Activated CD4-positive, CD25-positive, alpha-beta regulatory T cell treated with anti-CD3 and anti-CD28 coated beads, Interleukin-2, amount 50 U/mL, for 72 hours (primary cell): ENCODE measurements around the gene COPZ1.

Experiments
- DNase-seq: peaks from one replicate; pipeline ENCODE4 v3.0.0; 2021

The COPZ1 gene

GRCh38 chr12:54398995-54399793, 74.3 kb downstream of the COPZ1 start:
- DNase-seq: peak; percentile 88

GRCh38 chr12:54401119-54401518, 76.2 kb downstream of the COPZ1 start:
- DNase-seq: no peak
